ENCODE results near the gene DUSP1.
A peak's percentile ranks its signal among the peaks of the same experiment; 100 is the strongest.

DUSP1 gene

DNA sequence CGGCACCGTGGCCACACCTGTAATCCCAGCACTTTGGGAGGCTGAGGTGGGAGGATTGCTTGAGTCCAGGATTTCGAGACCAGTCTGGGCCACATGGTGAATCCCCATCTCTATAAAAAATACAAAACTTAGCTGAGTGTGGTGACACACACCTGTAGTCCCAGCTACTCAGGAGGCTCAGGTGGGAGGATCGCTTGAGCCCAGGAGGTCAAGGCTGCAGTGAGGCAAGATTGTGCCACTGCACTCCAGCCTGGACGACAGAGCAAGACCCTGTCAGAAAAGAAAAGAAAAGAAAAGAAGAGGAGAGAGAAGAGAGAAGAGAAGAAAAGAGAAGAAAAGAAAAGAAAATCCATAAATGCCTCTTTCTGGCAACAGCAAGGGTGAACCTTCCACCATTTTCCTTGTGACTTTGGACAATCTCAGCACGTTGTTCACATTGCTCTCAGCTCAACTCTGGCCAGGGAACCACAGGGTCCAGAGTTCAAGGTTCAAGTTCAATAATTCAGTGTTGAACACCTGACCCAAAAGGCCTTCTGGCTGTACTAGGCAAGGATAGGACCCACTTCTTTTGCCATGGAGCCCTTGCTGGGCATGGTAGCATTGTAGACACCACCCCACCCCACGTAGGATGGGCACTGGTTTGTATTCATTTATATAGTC lies 14.6 kb upstream of the DUSP1 start:
- no peak for TF ChIP-seq CEBPB (IDR thresholded peaks at IDR 0.05)
- no peak for TF ChIP-seq TAF1 (IDR thresholded peaks at IDR 0.05; ENCODE audit: low read depth)
- no peak for TF ChIP-seq NFIC (IDR thresholded peaks at IDR 0.05)
- no peak for TF ChIP-seq FOXM1 (IDR thresholded peaks at IDR 0.05; ENCODE audit: borderline replicate concordance, low read depth)
- TF ChIP-seq YY1 (IDR thresholded peaks at IDR 0.05; ENCODE audit: low read depth): no peak
- TF ChIP-seq EP300 (IDR thresholded peaks at IDR 0.05; ENCODE audit: borderline replicate concordance): no peak

DNA sequence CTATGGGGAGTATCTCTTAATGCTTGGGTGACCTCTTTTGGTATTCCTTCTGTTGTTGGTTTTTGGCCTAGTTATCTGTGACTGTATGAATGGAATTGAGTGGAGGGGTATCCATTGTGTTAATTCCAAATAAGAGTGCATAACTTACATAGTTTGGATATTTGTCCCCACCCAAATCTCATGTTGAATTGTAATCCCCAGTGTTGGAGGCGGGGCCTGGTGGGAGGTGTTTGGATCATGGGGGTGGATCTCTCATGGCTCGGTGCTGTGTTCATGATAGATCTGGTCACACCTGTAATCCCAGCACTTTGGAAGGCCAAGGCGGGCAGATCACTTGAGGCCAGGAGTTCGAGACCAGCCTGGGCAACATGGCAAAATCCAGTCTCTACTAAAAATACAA lies 13.2 kb upstream of the DUSP1 start:
- TF ChIP-seq NFIC (IDR thresholded peaks at IDR 0.05) (0 out of 2 replicates have a peak, but pooled peaks have one; percentile 8), TEAD4 (IDR thresholded peaks at IDR 0.05) (peak; percentile 75)

DNA sequence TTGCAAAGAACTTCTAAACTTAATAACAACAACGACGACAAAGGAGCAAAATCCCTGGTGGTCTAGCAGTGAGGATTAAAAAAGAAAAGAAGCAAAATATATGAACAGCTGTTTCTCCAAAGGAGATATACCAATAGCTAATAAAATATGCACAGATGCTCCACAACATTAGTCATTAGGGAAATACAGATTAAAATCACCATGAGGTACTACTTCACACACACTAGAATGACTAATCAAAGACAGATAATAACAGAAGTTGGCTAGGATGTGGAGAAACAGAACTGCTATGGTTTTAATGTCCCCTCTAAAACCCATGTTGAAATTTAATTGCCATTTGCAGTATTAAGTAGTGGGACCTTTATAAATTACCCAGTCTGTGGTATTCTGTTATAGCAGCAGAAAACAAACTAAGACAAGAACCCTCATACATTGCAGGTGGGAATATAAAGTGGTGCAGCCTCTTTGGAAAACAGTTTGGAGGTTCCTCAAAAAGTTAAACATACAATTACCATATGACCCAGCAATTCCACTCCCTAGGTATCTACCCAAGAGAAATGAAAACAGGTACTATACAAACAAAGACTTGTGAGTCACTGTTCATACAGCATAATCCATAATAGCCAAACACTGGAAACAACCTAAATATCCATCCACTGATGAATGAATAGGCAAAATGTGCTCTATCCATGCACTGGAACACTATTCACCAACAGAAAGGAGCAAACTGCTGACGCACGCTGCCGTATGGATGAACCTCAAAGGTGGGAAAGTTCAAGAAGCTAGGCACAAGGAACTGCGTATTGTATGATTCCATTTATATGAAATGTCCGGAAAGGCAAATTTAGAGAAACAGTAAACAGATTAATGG lies 11.4 kb upstream of the DUSP1 start:
- no peak for TF ChIP-seq NFIC (IDR thresholded peaks at IDR 0.05)
- TF ChIP-seq ZBTB7A (IDR thresholded peaks at IDR 0.05; ENCODE audit: low read depth): no peak
- TF ChIP-seq EP300 (IDR thresholded peaks at IDR 0.05; ENCODE audit: borderline replicate concordance): no peak
- TF ChIP-seq, protein P1, sequence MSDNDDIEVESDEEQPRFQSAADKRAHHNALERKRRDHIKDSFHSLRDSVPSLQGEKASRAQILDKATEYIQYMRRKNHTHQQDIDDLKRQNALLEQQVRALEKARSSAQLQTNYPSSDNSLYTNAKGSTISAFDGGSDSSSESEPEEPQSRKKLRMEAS (IDR thresholded peaks at IDR 0.05): no peak
- no peak for TF ChIP-seq EGR1 (IDR thresholded peaks at IDR 0.05)
- TF ChIP-seq YY1 (IDR thresholded peaks at IDR 0.05; ENCODE audit: low read depth): no peak

DNA sequence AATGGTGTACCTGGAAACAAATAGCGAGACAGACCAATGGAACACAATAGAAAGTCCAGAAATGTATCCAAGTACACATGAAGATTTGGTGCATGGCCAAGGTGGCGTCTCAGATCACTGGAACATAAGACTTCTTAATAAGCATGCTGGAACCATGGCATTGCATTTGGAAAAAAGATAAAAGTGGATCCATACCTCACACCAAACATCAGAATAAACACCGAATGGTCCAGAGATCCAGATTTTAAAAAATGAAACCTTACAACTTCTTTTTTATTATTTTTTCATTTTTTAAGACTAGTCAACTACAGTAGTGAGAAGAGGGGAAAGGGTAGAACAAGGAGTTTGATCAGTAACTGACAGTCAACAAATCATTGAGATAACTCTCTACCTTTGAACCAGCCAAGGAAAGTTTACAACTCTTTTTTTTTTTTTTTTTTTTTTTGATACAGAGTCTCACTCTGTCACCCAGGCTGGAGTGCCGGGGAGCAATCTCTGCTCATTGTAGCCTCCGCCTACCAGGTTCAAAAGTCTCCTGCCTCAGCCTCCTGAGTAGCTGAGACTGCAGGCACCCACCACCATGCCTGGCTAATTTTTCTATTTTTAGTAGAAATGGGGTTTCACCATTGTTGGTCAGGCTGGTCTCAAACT lies 8.8 kb upstream of the DUSP1 start:
- TF ChIP-seq FOXM1 (IDR thresholded peaks at IDR 0.05; ENCODE audit: borderline replicate concordance, low read depth): no peak
- TF ChIP-seq EGR1 (IDR thresholded peaks at IDR 0.05): no peak
- TF ChIP-seq, protein P2, sequence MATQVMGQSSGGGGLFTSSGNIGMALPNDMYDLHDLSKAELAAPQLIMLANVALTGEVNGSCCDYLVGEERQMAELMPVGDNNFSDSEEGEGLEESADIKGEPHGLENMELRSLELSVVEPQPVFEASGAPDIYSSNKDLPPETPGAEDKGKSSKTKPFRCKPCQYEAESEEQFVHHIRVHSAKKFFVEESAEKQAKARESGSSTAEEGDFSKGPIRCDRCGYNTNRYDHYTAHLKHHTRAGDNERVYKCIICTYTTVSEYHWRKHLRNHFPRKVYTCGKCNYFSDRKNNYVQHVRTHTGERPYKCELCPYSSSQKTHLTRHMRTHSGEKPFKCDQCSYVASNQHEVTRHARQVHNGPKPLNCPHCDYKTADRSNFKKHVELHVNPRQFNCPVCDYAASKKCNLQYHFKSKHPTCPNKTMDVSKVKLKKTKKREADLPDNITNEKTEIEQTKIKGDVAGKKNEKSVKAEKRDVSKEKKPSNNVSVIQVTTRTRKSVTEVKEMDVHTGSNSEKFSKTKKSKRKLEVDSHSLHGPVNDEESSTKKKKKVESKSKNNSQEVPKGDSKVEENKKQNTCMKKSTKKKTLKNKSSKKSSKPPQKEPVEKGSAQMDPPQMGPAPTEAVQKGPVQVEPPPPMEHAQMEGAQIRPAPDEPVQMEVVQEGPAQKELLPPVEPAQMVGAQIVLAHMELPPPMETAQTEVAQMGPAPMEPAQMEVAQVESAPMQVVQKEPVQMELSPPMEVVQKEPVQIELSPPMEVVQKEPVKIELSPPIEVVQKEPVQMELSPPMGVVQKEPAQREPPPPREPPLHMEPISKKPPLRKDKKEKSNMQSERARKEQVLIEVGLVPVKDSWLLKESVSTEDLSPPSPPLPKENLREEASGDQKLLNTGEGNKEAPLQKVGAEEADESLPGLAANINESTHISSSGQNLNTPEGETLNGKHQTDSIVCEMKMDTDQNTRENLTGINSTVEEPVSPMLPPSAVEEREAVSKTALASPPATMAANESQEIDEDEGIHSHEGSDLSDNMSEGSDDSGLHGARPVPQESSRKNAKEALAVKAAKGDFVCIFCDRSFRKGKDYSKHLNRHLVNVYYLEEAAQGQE (IDR thresholded peaks at IDR 0.05; ENCODE audit: low read depth): no peak
- no peak for TF ChIP-seq CEBPB (IDR thresholded peaks at IDR 0.05)
- TF ChIP-seq NFIC (IDR thresholded peaks at IDR 0.05): no peak
- TF ChIP-seq, protein P3, sequence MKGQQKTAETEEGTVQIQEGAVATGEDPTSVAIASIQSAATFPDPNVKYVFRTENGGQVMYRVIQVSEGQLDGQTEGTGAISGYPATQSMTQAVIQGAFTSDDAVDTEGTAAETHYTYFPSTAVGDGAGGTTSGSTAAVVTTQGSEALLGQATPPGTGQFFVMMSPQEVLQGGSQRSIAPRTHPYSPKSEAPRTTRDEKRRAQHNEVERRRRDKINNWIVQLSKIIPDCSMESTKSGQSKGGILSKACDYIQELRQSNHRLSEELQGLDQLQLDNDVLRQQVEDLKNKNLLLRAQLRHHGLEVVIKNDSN (IDR thresholded peaks at IDR 0.05): no peak

DNA sequence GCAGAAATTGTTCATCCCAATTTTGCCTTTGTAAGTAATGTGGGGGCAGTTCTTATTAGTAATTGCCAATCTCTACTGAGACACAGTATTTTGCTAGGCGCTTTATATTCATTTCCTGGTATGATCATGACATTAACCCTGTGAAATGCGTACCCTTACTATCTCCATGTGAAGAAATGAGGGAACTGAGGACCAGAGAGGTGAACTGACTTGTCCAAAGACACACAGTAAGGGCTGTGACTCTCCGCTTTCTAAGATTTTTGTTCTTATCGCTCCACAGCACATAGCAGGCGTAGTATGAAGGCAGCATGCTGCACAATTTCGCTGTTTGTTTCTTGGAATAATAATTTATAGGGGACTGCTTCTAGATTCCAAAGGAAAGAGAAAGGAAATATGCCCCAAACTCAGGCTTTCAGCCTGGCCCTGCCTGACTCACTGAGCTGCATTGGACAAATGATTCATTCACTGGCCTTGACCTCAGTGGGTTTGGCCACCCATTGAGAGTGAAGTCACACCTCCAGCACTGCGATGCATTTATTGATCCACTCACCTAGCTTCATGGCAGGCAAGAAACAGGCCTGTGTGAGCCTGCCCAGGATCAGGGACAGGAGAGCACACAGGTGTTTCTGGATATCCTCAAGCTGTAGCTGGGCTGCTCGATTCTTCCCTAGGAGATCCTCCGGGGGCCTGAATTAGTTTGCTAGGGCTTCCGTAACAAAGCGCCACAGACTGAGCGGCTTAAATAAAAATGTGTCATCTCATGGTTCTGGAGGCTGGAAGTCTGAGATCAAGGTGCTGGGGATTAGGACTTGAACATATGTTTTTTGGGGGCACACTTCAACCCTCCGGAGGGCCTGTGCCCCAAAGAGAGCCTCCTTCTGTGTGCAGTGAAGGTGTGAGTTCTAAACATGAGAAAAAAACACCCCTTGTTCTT lies 7.2 kb upstream of the DUSP1 start:
- TF ChIP-seq EGR1 (IDR thresholded peaks at IDR 0.05): no peak
- TF ChIP-seq, protein P3 (IDR thresholded peaks at IDR 0.05): no peak
- TF ChIP-seq CREB1 (IDR thresholded peaks at IDR 0.05; ENCODE audit: low read depth): no peak
- TF ChIP-seq YY1 (IDR thresholded peaks at IDR 0.05; ENCODE audit: low read depth): no peak
- no peak for TF ChIP-seq EP300 (IDR thresholded peaks at IDR 0.05; ENCODE audit: borderline replicate concordance)
- no peak for TF ChIP-seq ZBTB7A (IDR thresholded peaks at IDR 0.05; ENCODE audit: low read depth)
- no peak for TF ChIP-seq TEAD4 (IDR thresholded peaks at IDR 0.05)
- TF ChIP-seq TCF12 (IDR thresholded peaks at IDR 0.05; ENCODE audit: low read depth): no peak
- no peak for TF ChIP-seq TAF1 (IDR thresholded peaks at IDR 0.05; ENCODE audit: low read depth)
- TF ChIP-seq NFIC (IDR thresholded peaks at IDR 0.05): no peak
- no peak for TF ChIP-seq FOXM1 (IDR thresholded peaks at IDR 0.05; ENCODE audit: borderline replicate concordance, low read depth)
- no peak for TF ChIP-seq CEBPB (IDR thresholded peaks at IDR 0.05)
- TF ChIP-seq RAD21 (IDR thresholded peaks at IDR 0.05; ENCODE audit: low read depth): no peak

DNA sequence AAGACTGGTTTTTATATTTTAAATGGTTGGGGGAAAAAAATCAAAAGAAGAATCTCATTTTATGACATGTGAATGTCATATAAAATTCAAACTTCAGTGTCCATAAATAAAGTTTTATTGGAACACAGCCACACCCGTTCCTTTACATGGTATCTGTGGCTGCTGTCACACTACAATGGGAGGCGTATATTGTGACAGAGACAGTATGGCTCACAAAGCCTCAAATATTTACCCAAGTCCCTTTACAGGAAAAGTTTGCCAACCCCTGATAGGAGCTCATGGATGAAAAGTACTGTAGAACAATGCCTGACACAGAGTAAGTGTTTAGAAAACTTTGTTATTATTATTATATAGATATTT lies 5.2 kb upstream of the DUSP1 start:
- TF ChIP-seq EGR1 (IDR thresholded peaks at IDR 0.05) (no peak), CEBPB (IDR thresholded peaks at IDR 0.05) (no peak), YY1 (IDR thresholded peaks at IDR 0.05; ENCODE audit: low read depth) (no peak), TEAD4 (IDR thresholded peaks at IDR 0.05) (no peak), TCF12 (IDR thresholded peaks at IDR 0.05; ENCODE audit: low read depth) (no peak)
- TF ChIP-seq, protein P1 (IDR thresholded peaks at IDR 0.05): no peak
- TF ChIP-seq, protein P3 (IDR thresholded peaks at IDR 0.05): no peak

Measured in Ishikawa (cell line).